IMR-90 (cell line): ENCODE data around the gene OPRM1. TPM values are rescaled to one million over a fixed set of nuclear protein-coding genes. Genes with fewer than 3 reads are reported as not detected.

ENCODE experiments used
- ATAC-seq: fragments of 200-7000 bp; cut with Tn5 transposase; 2 replicates; pipeline ENCODE4 v1.9.1; 2020; ENCODE audit warnings: low read depth, mild to moderate bottlenecking, moderate library complexity
- BruUV-seq: library from RNA; stranded (reverse); fragments of 400-500 nt; replicated peaks from 2 replicates; lab custom pipeline; 2021; lab: Mats Ljungman, UMichigan
- CTCF ChIA-PET: fragments of 300-600 bp; formaldehyde crosslinking; extraction: SDS; loops from one replicate; lab custom pipeline; 2021; ENCODE audit warnings: antibody characterized with exemption; lab: Yijun Ruan, JAX
- POLR2A ChIA-PET: fragments of 300-600 bp; sonication (Branson Sonifier 250); formaldehyde crosslinking; loops from one replicate; lab custom pipeline; 2022; ENCODE audit warnings: antibody characterized with exemption; ENCODE audit not compliant: unreplicated experiment; lab: Charles Lee
- DNase-seq: peaks from one replicate; pipeline ENCODE4 v3.0.0; 2013
- H2AFZ ChIP-seq: replicated peaks from 2 replicates; pipeline ENCODE3; 2013; ENCODE audit warnings: low read length, mild to moderate bottlenecking; ENCODE audit not compliant: poor library complexity
- H2AK5ac ChIP-seq: 2 replicates; pipeline ENCODE4 v1.6.1; 2013; ENCODE audit warnings: low read depth, low read length, inconsistent platforms
- H2AK9ac ChIP-seq: replicated peaks from 2 replicates; pipeline ENCODE3; 2013; ENCODE audit warnings: mild to moderate bottlenecking, low read depth, low read length, moderate library complexity; ENCODE audit not compliant: poor library complexity
- H2BK120ac ChIP-seq: 2 replicates; pipeline ENCODE4 v1.6.1; 2013; ENCODE audit warnings: low read depth, low read length, inconsistent platforms
- H2BK15ac ChIP-seq: 3 replicates; pipeline ENCODE4 v1.6.1; 2013; ENCODE audit warnings: low read depth, low read length, inconsistent platforms
- H2BK20ac ChIP-seq: 2 replicates; pipeline ENCODE4 v1.6.1; 2013; ENCODE audit warnings: low read depth, mild to moderate bottlenecking, inconsistent platforms, low read length, moderate library complexity
- H2BK5ac ChIP-seq: 2 replicates; pipeline ENCODE4 v1.6.1; 2013; ENCODE audit warnings: mild to moderate bottlenecking, low read depth, low read length, inconsistent platforms; ENCODE audit not compliant: poor library complexity, severe bottlenecking
- H3K14ac ChIP-seq: replicated peaks from 2 replicates; pipeline ENCODE4 v1.6.1; 2013; ENCODE audit warnings: low read depth, low read length, inconsistent platforms
- H3K18ac ChIP-seq: 2 replicates; pipeline ENCODE4 v1.6.1; 2013; ENCODE audit warnings: low read depth, low read length, control low read depth
- H3K23ac ChIP-seq: 2 replicates; pipeline ENCODE4 v1.6.1; 2013; ENCODE audit warnings: low read depth, low read length, inconsistent platforms
- H3K27ac ChIP-seq: 2 replicates; pipeline ENCODE4 v1.5.1; 2013; ENCODE audit warnings: mild to moderate bottlenecking, control low read depth, low read length; ENCODE audit not compliant: insufficient read depth
- H3K27me3 ChIP-seq: 2 replicates; pipeline ENCODE4 v1.6.1; 2013; ENCODE audit warnings: low read length; ENCODE audit not compliant: control insufficient read depth, insufficient read depth
- H3K36me3 ChIP-seq: 2 replicates; pipeline ENCODE4 v1.6.1; 2013; ENCODE audit warnings: low read length, mixed read lengths; ENCODE audit not compliant: control insufficient read depth, insufficient read depth
- H3K4ac ChIP-seq: 2 replicates; pipeline ENCODE4 v1.6.1; 2013; ENCODE audit warnings: low read depth, low read length, inconsistent platforms
- H3K4me1 ChIP-seq: 2 replicates; pipeline ENCODE4 v1.6.1; 2013; ENCODE audit warnings: low read length, mixed read lengths; ENCODE audit not compliant: control insufficient read depth, insufficient read depth
- H3K4me2 ChIP-seq: 2 replicates; pipeline ENCODE4 v1.6.1; 2013; ENCODE audit warnings: low read depth, mild to moderate bottlenecking, control low read depth, low read length, moderate library complexity
- H3K4me3 ChIP-seq: 2 replicates; pipeline ENCODE4 v1.5.1; 2013; ENCODE audit warnings: low read depth, mild to moderate bottlenecking, control low read depth, low read length, moderate library complexity; ENCODE audit not compliant: insufficient read depth
- H3K56ac ChIP-seq: 2 replicates; pipeline ENCODE4 v1.6.1; 2013; ENCODE audit warnings: low read length, inconsistent platforms; ENCODE audit not compliant: insufficient read depth; ENCODE audit errors: extremely low read depth
- H3K79me1 ChIP-seq, 2 experiments: 2 replicates each; pipeline ENCODE4 v1.6.1; 2013; ENCODE audit warnings: low read length in 2 of 2, inconsistent platforms in 1 of 2, low read depth in 1 of 2
- H3K9ac ChIP-seq: 2 replicates; pipeline ENCODE4 v1.6.1; 2013; ENCODE audit warnings: low read depth, low read length, control low read depth
- H3K9me1 ChIP-seq: 2 replicates; pipeline ENCODE4 v1.6.1; 2013; ENCODE audit warnings: low read length, inconsistent platforms; ENCODE audit not compliant: insufficient read depth
- H3K9me3 ChIP-seq: 2 replicates; pipeline ENCODE4 v1.6.1; 2013; ENCODE audit warnings: low read length; ENCODE audit not compliant: control insufficient read depth, insufficient read depth
- H4K20me1 ChIP-seq: 2 replicates; pipeline ENCODE4 v1.6.1; 2013; ENCODE audit warnings: low read length, inconsistent platforms; ENCODE audit not compliant: insufficient read depth
- H4K5ac ChIP-seq: 2 replicates; pipeline ENCODE4 v1.6.1; 2013; ENCODE audit warnings: mild to moderate bottlenecking, low read depth, low read length, control low read depth
- H4K8ac ChIP-seq, 2 experiments: 2 replicates each; pipeline ENCODE4 v1.6.1; 2013; ENCODE audit warnings: low read depth in 2 of 2, low read length in 2 of 2, control low read depth in 1 of 2, inconsistent platforms in 1 of 2
- H4K91ac ChIP-seq: 2 replicates; pipeline ENCODE4 v1.6.1; 2013; ENCODE audit warnings: low read depth, low read length, inconsistent platforms; ENCODE audit not compliant: insufficient read depth
- BHLHE40 ChIP-seq: fragments of 150-350 bp; IDR thresholded peaks from 2 replicates; pipeline ENCODE4 v1.6.1; 2016; ENCODE audit warnings: mild to moderate bottlenecking, low read depth, low read length
- CEBPB ChIP-seq: IDR thresholded peaks from 2 replicates; pipeline ENCODE4 v1.6.1; 2012; ENCODE audit warnings: low read depth, low read length, improper control_type of control experiment
- CHD1 ChIP-seq: IDR thresholded peaks from 2 replicates; pipeline ENCODE4 v1.6.1; 2012; ENCODE audit warnings: low read depth, low read length, improper control_type of control experiment
- FOS ChIP-seq: fragments of 150-350 bp; IDR thresholded peaks from 2 replicates; pipeline ENCODE4 v1.6.1; 2016; ENCODE audit warnings: low read depth, low read length
- MAFK ChIP-seq: IDR thresholded peaks from 2 replicates; pipeline ENCODE4 v1.6.1; 2012; ENCODE audit warnings: low read depth, low read length, improper control_type of control experiment
- MAZ ChIP-seq: IDR thresholded peaks from 2 replicates; pipeline ENCODE4 v1.6.1; 2012; ENCODE audit warnings: low read depth, mild to moderate bottlenecking, low read length, improper control_type of control experiment, moderate library complexity, borderline replicate concordance
- MXI1 ChIP-seq: IDR thresholded peaks from 2 replicates; pipeline ENCODE4 v1.6.1; 2012; ENCODE audit warnings: low read depth, mild to moderate bottlenecking, low read length, moderate library complexity, borderline replicate concordance
- NFE2L2 ChIP-seq: fragments of 150-350 bp; IDR thresholded peaks from 2 replicates; pipeline ENCODE4 v1.6.1; 2016; ENCODE audit warnings: low read depth, mild to moderate bottlenecking, low read length
- POLR2A ChIP-seq: IDR thresholded peaks from 2 replicates; pipeline ENCODE4 v1.6.1; 2012; ENCODE audit warnings: mild to moderate bottlenecking, low read depth, low read length
- RAD21 ChIP-seq: IDR thresholded peaks from 2 replicates; pipeline ENCODE4 v1.6.1; 2012; ENCODE audit warnings: low read length, improper control_type of control experiment
- RCOR1 ChIP-seq: IDR thresholded peaks from 2 replicates; pipeline ENCODE4 v1.6.1; 2012; ENCODE audit warnings: mild to moderate bottlenecking, low read length, improper control_type of control experiment; ENCODE audit not compliant: insufficient replicate concordance
- RFX5 ChIP-seq: IDR thresholded peaks from 2 replicates; pipeline ENCODE4 v1.8.0; 2012; ENCODE audit warnings: low read depth, mild to moderate bottlenecking, low read length, moderate library complexity
- SMC3 ChIP-seq: fragments of 150-350 bp; IDR thresholded peaks from 2 replicates; pipeline ENCODE4 v1.6.1; 2016; ENCODE audit warnings: low read depth, mild to moderate bottlenecking, antibody characterized with exemption, low read length, moderate library complexity
- WGBS, 2 experiments: methylation state at CpG; one replicate each; pipeline versions ENCODE4 v1.1.5 to v1.1.7; 2013; ENCODE audit warnings: missing lambda C conversion rate in 2 of 2; ENCODE audit not compliant: insufficient read length in 1 of 2; ENCODE audit errors: extremely low coverage in 2 of 2; 5-methylcytosine and 5-hydroxymethylcytosine counted together
- dilution Hi-C: fragments of 300-500 bp; cut with HindIII; formaldehyde crosslinking; loops from one replicate; pipeline ENCODE4 v1.14.3; 2018; ENCODE audit warnings: low sequenced_read_pairs; ENCODE audit not compliant: unreplicated experiment
- in situ Hi-C: fragments of 300-500 bp; cut with MboI; formaldehyde crosslinking; loops from 3 replicates; pipeline ENCODE4 v1.14.3; 2019; ENCODE audit warnings: low sequenced_read_pairs, inconsistent platforms, mixed read lengths
- intact Hi-C: fragments of 100-400 bp; cut with micrococcal nuclease; formaldehyde crosslinking; loops from 2 replicates; pipeline ENCODE4 v1.10.0; 2022
- polyA plus RNA-seq, 3 experiments: library from polyadenylated mRNA; depleted of rRNA; stranded (reverse); fragments of >200 nt; gene quantifications; 2 replicates each; pipeline ENCODE4 v1.2.3, GENCODE V29; 2012; ENCODE audit warnings: low replicate concordance in 1 of 3
- total RNA-seq: library from RNA; depleted of rRNA; stranded (reverse); fragments of >200 nt; gene quantifications from 2 replicates; pipeline ENCODE4 v1.2.3, GENCODE V29; 2012
- TF ChIP-seq, protein P1 (sequence below): conservative IDR thresholded peaks from 2 replicates; pipeline ENCODE4 v1.5.1; 2012; ENCODE audit warnings: mild to moderate bottlenecking, low read depth, low read length, improper control_type of control experiment
- TF ChIP-seq, protein P2 (sequence below): fragments of 150-350 bp; IDR thresholded peaks from 2 replicates; pipeline ENCODE4 v1.6.1; 2017; ENCODE audit warnings: mild to moderate bottlenecking, antibody characterized with exemption, low read length, low read depth
- TF ChIP-seq, protein P3 (sequence below): fragments of 150-350 bp; IDR thresholded peaks from 2 replicates; pipeline ENCODE4 v1.6.1; 2016; ENCODE audit warnings: low read depth, mild to moderate bottlenecking, low read length, moderate library complexity, borderline replicate concordance

OPRM1 gene
- total and polyA plus RNA-seq, 2 of the 4 experiments (the other 2 are of a cell fraction), result not detected

DNA sequence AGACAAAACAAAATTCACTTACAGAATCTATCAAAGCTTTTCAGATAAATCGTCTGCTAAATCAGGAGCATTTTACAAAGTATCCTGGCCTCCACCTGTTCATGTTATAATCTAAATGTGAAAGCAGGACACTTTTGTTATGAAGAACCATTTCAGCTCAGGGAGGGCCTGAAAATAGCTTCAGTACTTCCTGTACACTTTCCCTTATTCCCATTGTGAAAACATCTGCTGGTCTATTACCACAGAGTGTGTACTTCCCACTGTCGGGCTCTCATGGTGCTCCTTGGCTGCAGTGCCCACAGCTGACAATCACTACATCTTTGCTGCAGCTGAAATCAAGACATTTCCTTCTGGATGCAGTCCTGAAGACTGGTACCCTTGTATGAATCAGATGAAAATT lies 128.1 kb downstream of the OPRM1 start:
- Histone ChIP-seq H2BK5ac (no peak overlapping the region), H2BK20ac (no peak overlapping the region), H3K27me3 (no peaks in the 10 kb centered on the region), H2BK120ac (no peak overlapping the region), H4K8ac (no peak overlapping the region), H3K56ac (no peak overlapping the region), H2AFZ (no peak overlapping the region), H2AK9ac (no peak overlapping the region), H3K23ac (no peak overlapping the region), H3K27ac (no peak overlapping the region), H3K4me1 (peaks cover 4% of the 10 kb centered on the region; the same call in 1 of the 2 replicates), H3K79me1 (no peaks in the 10 kb centered on the region), H3K4ac (no peak overlapping the region), H3K4me2 (no peak overlapping the region), H2BK15ac (no peak overlapping the region), H3K36me3 (no peaks in the 10 kb centered on the region), H3K9me3 (no peaks in the 10 kb centered on the region), H3K14ac (no peak overlapping the region), H3K4me3 (no peak overlapping the region), H3K9ac (no peak overlapping the region), H2AK5ac (no peak overlapping the region), H4K91ac (no peak overlapping the region), H4K5ac (no peak overlapping the region), H4K20me1 (no peaks in the 10 kb centered on the region), H3K9me1 (no peaks in the 10 kb centered on the region), H3K18ac (no peak overlapping the region)
- intact Hi-C loops (no loop called here), dilution Hi-C loops (loop anchor here (25.0 kb wide), 1 partner anchor 195 kb away; the partner anchor contains the start of gene IPCEF1), in situ Hi-C loops (loop anchor here (25.0 kb wide), 1 partner anchor 1130 kb away; no protein-coding TSS in a partner anchor)
- ChIA-PET CTCF (no interaction called here), POLR2A (no interaction called here)
- no peak for ATAC-seq
- no TSS peak for BruUV-seq
- no peak for DNase-seq
- WGBS, 2 experiments, result 60% methylated on average over 1 of the region's 2 CpGs; no CpG with 5 or more reads in 1 of the 2 experiments
- TF ChIP-seq, protein P1, sequence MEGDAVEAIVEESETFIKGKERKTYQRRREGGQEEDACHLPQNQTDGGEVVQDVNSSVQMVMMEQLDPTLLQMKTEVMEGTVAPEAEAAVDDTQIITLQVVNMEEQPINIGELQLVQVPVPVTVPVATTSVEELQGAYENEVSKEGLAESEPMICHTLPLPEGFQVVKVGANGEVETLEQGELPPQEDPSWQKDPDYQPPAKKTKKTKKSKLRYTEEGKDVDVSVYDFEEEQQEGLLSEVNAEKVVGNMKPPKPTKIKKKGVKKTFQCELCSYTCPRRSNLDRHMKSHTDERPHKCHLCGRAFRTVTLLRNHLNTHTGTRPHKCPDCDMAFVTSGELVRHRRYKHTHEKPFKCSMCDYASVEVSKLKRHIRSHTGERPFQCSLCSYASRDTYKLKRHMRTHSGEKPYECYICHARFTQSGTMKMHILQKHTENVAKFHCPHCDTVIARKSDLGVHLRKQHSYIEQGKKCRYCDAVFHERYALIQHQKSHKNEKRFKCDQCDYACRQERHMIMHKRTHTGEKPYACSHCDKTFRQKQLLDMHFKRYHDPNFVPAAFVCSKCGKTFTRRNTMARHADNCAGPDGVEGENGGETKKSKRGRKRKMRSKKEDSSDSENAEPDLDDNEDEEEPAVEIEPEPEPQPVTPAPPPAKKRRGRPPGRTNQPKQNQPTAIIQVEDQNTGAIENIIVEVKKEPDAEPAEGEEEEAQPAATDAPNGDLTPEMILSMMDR, result no peak
- TF ChIP-seq MXI1 (no peak), RCOR1 (no peak), FOS (no peak), NFE2L2 (no peak), RFX5 (no peak), BHLHE40 (no peak), SMC3 (no peak), POLR2A (no peak), RAD21 (no peak), MAZ (no peak), MAFK (no peak), CHD1 (no peak), CEBPB (no peak)
- TF ChIP-seq, protein P2, sequence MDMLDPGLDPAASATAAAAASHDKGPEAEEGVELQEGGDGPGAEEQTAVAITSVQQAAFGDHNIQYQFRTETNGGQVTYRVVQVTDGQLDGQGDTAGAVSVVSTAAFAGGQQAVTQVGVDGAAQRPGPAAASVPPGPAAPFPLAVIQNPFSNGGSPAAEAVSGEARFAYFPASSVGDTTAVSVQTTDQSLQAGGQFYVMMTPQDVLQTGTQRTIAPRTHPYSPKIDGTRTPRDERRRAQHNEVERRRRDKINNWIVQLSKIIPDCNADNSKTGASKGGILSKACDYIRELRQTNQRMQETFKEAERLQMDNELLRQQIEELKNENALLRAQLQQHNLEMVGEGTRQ, result no peak
- TF ChIP-seq, protein P3, sequence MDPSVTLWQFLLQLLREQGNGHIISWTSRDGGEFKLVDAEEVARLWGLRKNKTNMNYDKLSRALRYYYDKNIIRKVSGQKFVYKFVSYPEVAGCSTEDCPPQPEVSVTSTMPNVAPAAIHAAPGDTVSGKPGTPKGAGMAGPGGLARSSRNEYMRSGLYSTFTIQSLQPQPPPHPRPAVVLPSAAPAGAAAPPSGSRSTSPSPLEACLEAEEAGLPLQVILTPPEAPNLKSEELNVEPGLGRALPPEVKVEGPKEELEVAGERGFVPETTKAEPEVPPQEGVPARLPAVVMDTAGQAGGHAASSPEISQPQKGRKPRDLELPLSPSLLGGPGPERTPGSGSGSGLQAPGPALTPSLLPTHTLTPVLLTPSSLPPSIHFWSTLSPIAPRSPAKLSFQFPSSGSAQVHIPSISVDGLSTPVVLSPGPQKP, result no peak
